WTC11 (cell line): Measurements from ENCODE around the gene SLC38A3. TPM values are rescaled to one million over a fixed set of nuclear protein-coding genes. Genes with fewer than 3 reads are reported as not detected.

Experiments used
- ATAC-seq: fragments of 200-7000 bp; cut with Tn5 transposase; 2 replicates; pipeline ENCODE4 v1.10.0; 2021; ENCODE audit warnings: mild to moderate bottlenecking, moderate library complexity
- CTCF ChIA-PET: fragments of 300-600 bp; sonication (Branson Sonifier 250); formaldehyde crosslinking; loops from one replicate; lab custom pipeline; 2021; ENCODE audit warnings: antibody characterized with exemption; lab: Charles Lee
- POLR2A ChIA-PET: fragments of 350-600 bp; sonication (Branson Sonifier 250); formaldehyde crosslinking; loops from one replicate; lab custom pipeline; 2021; ENCODE audit warnings: antibody characterized with exemption; lab: Charles Lee
- DNase-seq: peaks from one replicate; pipeline ENCODE4 v3.0.0; 2021; ENCODE audit warnings: low spot score
- H3K27ac Mint-ChIP-seq: 2 replicates; pipeline ENCODE4 v1.8.0; 2021; ENCODE audit warnings: mixed read lengths
- H3K27me3 Mint-ChIP-seq: 2 replicates; pipeline ENCODE4 v1.8.0; 2021; ENCODE audit warnings: low read depth, mild to moderate bottlenecking, moderate library complexity, mixed read lengths
- H3K36me3 Mint-ChIP-seq: 2 replicates; pipeline ENCODE4 v1.8.0; 2021; ENCODE audit warnings: mixed read lengths
- H3K4me1 Mint-ChIP-seq: 2 replicates; pipeline ENCODE4 v1.8.0; 2022; ENCODE audit warnings: mixed read lengths
- H3K4me3 Mint-ChIP-seq: 2 replicates; pipeline ENCODE4 v1.8.0; 2021; ENCODE audit warnings: mild to moderate bottlenecking, moderate library complexity, mixed read lengths
- H3K9me3 Mint-ChIP-seq: 2 replicates; pipeline ENCODE4 v1.8.0; 2021; ENCODE audit warnings: mixed read lengths
- ATF6 ChIP-seq: sonication (generic); formaldehyde crosslinking; IDR thresholded peaks from 2 replicates; pipeline ENCODE4 v1.8.1; 2023; ENCODE audit warnings: mild to moderate bottlenecking, missing genetic modification reagents
- CBFB ChIP-seq: sonication (generic); formaldehyde crosslinking; IDR thresholded peaks from 2 replicates; pipeline ENCODE4 v1.8.1; 2022; ENCODE audit warnings: mild to moderate bottlenecking, low read depth, missing genetic modification reagents
- E2F5 ChIP-seq: sonication (generic); formaldehyde crosslinking; IDR thresholded peaks from 2 replicates; pipeline ENCODE4 v1.8.1; 2022; ENCODE audit warnings: mild to moderate bottlenecking, moderate library complexity, missing genetic modification reagents
- ELF4 ChIP-seq: sonication (generic); formaldehyde crosslinking; IDR thresholded peaks from 2 replicates; pipeline ENCODE4 v1.8.1; 2022; ENCODE audit warnings: low read depth, mild to moderate bottlenecking, moderate library complexity, missing genetic modification reagents
- ESRRA ChIP-seq: sonication (generic); formaldehyde crosslinking; IDR thresholded peaks from 2 replicates; pipeline ENCODE4 v1.8.1; 2022; ENCODE audit warnings: mild to moderate bottlenecking, missing genetic modification reagents, borderline replicate concordance
- ETV6 ChIP-seq: sonication (generic); formaldehyde crosslinking; IDR thresholded peaks from 2 replicates; pipeline ENCODE4 v1.8.1; 2022; ENCODE audit warnings: mild to moderate bottlenecking, missing genetic modification reagents
- HMGA2 ChIP-seq: fragments of 250-450 bp; sonication (Bioruptor Pico); IDR thresholded peaks from 2 replicates; pipeline ENCODE4 v1.4.0; 2021; ENCODE audit warnings: mild to moderate bottlenecking, moderate library complexity
- KAT7 ChIP-seq: sonication (generic); formaldehyde crosslinking; IDR thresholded peaks from 2 replicates; pipeline ENCODE4 v1.8.1; 2023; ENCODE audit warnings: missing genetic modification reagents, mild to moderate bottlenecking, borderline replicate concordance
- OVOL2 ChIP-seq: fragments of 250-450 bp; sonication (Bioruptor Pico); IDR thresholded peaks from 2 replicates; pipeline ENCODE4 v1.9.0; 2021; ENCODE audit warnings: mild to moderate bottlenecking, borderline replicate concordance
- SMAD3 ChIP-seq: sonication (generic); formaldehyde crosslinking; IDR thresholded peaks from 2 replicates; pipeline ENCODE4 v1.8.0; 2022; ENCODE audit warnings: missing genetic modification reagents, mild to moderate bottlenecking, borderline replicate concordance
- TCF7 ChIP-seq: sonication (generic); formaldehyde crosslinking; IDR thresholded peaks from 2 replicates; pipeline ENCODE4 v1.8.0; 2022; ENCODE audit warnings: mild to moderate bottlenecking, low read depth, missing genetic modification reagents, moderate library complexity
- TEAD1 ChIP-seq: sonication (generic); formaldehyde crosslinking; IDR thresholded peaks from 2 replicates; pipeline ENCODE4 v1.8.0; 2022; ENCODE audit warnings: mild to moderate bottlenecking, missing genetic modification reagents
- USF2 ChIP-seq: sonication (generic); formaldehyde crosslinking; IDR thresholded peaks from 2 replicates; pipeline ENCODE4 v1.8.1; 2023; ENCODE audit warnings: mild to moderate bottlenecking, missing genetic modification reagents, moderate library complexity
- ZNF396 ChIP-seq: fragments of 250-450 bp; sonication (Bioruptor Pico); IDR thresholded peaks from 2 replicates; pipeline ENCODE4 v1.8.0; 2021; ENCODE audit warnings: mild to moderate bottlenecking, moderate library complexity, borderline replicate concordance
- total RNA-seq: library from RNA; stranded (reverse); gene quantifications from 3 replicates; pipeline ENCODE4 v1.2.3, GENCODE V29; 2021
- TF ChIP-seq, protein P1 (sequence below): fragments of 250-450 bp; sonication (Bioruptor Pico); IDR thresholded peaks from 2 replicates; pipeline ENCODE4 v1.9.0; 2021; ENCODE audit warnings: moderate library complexity, mild to moderate bottlenecking, inconsistent platforms, borderline replicate concordance
- TF ChIP-seq, protein P2 (sequence below): sonication (generic); formaldehyde crosslinking; IDR thresholded peaks from 2 replicates; pipeline ENCODE4 v1.8.0; 2022; ENCODE audit warnings: mild to moderate bottlenecking, missing genetic modification reagents
- TF ChIP-seq, protein P3 (sequence below): sonication (generic); formaldehyde crosslinking; IDR thresholded peaks from 2 replicates; pipeline ENCODE4 v1.8.0; 2022; ENCODE audit warnings: mild to moderate bottlenecking, missing genetic modification reagents
- TF ChIP-seq, protein P4 (sequence below): sonication (generic); formaldehyde crosslinking; IDR thresholded peaks from 2 replicates; pipeline ENCODE4 v1.8.1; 2023; ENCODE audit warnings: mild to moderate bottlenecking, missing genetic modification reagents

The SLC38A3 gene
- total RNA-seq, 1 experiment from 2014 or later: 0.90 TPM

GRCh38 chr3:50260942-50261441, 55.9 kb downstream of the SLC38A3 start (continued):
- TF ChIP-seq E2F5 (CRISPR knock-in tag): no peak
- TF ChIP-seq ELF4 (CRISPR knock-in tag): no peak
- TF ChIP-seq, protein P1, sequence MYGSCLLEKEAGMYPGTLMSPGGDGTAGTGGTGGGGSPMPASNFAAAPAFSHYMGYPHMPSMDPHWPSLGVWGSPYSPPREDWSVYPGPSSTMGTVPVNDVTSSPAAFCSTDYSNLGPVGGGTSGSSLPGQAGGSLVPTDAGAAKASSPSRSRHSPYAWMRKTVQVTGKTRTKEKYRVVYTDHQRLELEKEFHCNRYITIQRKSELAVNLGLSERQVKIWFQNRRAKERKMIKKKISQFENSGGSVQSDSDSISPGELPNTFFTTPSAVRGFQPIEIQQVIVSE (CRISPR knock-in tag): no peak
- TF ChIP-seq, protein P2, sequence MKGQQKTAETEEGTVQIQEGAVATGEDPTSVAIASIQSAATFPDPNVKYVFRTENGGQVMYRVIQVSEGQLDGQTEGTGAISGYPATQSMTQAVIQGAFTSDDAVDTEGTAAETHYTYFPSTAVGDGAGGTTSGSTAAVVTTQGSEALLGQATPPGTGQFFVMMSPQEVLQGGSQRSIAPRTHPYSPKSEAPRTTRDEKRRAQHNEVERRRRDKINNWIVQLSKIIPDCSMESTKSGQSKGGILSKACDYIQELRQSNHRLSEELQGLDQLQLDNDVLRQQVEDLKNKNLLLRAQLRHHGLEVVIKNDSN (CRISPR knock-in tag): no peak
- TF ChIP-seq ESRRA (CRISPR knock-in tag): no peak
- TF ChIP-seq ETV6 (CRISPR knock-in tag): no peak

GRCh38 chr3:50261505-50261904, 56.4 kb downstream of the SLC38A3 start:
- peaks cover 12% of the 10 kb centered on the region for H3K36me3 Mint-ChIP-seq
- H3K4me3 Mint-ChIP-seq: 0 out of 2 replicates have a peak overlapping the region, but pooled peaks have one; percentile 64
- H3K27me3 Mint-ChIP-seq: no peaks in the 10 kb centered on the region; the same call in 1 of the 2 replicates
- ChIA-PET CTCF (interaction anchor here (2.8 to 7.6 kb wide), 6 partner anchors 12 to 69 kb away, joined by 17 to 151 read pairs (median 76); partner anchors contain the start of gene SEMA3B), POLR2A (interaction anchor here (0.6 kb wide), 1 partner anchor 406 kb away, joined by 3 read pairs; no protein-coding TSS in a partner anchor)
- peaks cover 37% of the 10 kb centered on the region for H3K4me1 Mint-ChIP-seq
- ATAC-seq: no peak
- TF ChIP-seq KAT7 (CRISPR knock-in tag) (no peak), CBFB (no peak), TCF7 (CRISPR knock-in tag) (no peak), OVOL2 (no peak), ZNF396 (CRISPR knock-in tag) (no peak), USF2 (no peak), SMAD3 (CRISPR knock-in tag) (no peak), ATF6 (no peak), HMGA2 (CRISPR knock-in tag) (no peak), TEAD1 (CRISPR knock-in tag) (no peak)
- TF ChIP-seq, protein P3, sequence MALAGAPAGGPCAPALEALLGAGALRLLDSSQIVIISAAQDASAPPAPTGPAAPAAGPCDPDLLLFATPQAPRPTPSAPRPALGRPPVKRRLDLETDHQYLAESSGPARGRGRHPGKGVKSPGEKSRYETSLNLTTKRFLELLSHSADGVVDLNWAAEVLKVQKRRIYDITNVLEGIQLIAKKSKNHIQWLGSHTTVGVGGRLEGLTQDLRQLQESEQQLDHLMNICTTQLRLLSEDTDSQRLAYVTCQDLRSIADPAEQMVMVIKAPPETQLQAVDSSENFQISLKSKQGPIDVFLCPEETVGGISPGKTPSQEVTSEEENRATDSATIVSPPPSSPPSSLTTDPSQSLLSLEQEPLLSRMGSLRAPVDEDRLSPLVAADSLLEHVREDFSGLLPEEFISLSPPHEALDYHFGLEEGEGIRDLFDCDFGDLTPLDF (CRISPR knock-in tag): no peak
- TF ChIP-seq, protein P4, sequence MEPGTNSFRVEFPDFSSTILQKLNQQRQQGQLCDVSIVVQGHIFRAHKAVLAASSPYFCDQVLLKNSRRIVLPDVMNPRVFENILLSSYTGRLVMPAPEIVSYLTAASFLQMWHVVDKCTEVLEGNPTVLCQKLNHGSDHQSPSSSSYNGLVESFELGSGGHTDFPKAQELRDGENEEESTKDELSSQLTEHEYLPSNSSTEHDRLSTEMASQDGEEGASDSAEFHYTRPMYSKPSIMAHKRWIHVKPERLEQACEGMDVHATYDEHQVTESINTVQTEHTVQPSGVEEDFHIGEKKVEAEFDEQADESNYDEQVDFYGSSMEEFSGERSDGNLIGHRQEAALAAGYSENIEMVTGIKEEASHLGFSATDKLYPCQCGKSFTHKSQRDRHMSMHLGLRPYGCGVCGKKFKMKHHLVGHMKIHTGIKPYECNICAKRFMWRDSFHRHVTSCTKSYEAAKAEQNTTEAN (CRISPR knock-in tag): no peak
- no peak overlapping the region for H3K27ac Mint-ChIP-seq
- H3K9me3 Mint-ChIP-seq: no peaks in the 10 kb centered on the region
- no peak for DNase-seq
